Endothelial cell (in vitro differentiated cells): ENCODE measurements around the gene CCDC144A. TPM values are rescaled to one million over a fixed set of nuclear protein-coding genes. Genes with fewer than 3 reads are reported as not detected.
"Not testable (repeated sequence)": the region's sequence is repeated elsewhere in the genome, so short reads cannot be mapped to it uniquely, and the experiment has no call there.

ENCODE experiments used
- DNase-seq: peaks from one replicate; pipeline ENCODE4 v3.0.0; 2021; ENCODE audit warnings: low spot score
- H3K27ac Mint-ChIP-seq: one replicate; pipeline ENCODE4 v1.8.0; 2021; ENCODE audit warnings: mixed read lengths, inconsistent platforms; ENCODE audit not compliant: unreplicated experiment
- H3K27me3 Mint-ChIP-seq: one replicate; pipeline ENCODE4 v1.8.0; 2021; ENCODE audit warnings: mild to moderate bottlenecking, moderate library complexity, mixed read lengths, inconsistent platforms; ENCODE audit not compliant: unreplicated experiment
- H3K36me3 Mint-ChIP-seq: one replicate; pipeline ENCODE4 v1.8.0; 2021; ENCODE audit warnings: mild to moderate bottlenecking, low read depth, mixed read lengths, inconsistent platforms; ENCODE audit not compliant: unreplicated experiment
- H3K4me1 Mint-ChIP-seq: one replicate; pipeline ENCODE4 v1.8.0; 2021; ENCODE audit warnings: mild to moderate bottlenecking, mixed read lengths, inconsistent platforms; ENCODE audit not compliant: unreplicated experiment
- H3K4me3 Mint-ChIP-seq: one replicate; pipeline ENCODE4 v1.8.0; 2021; ENCODE audit warnings: mild to moderate bottlenecking, mixed read lengths, inconsistent platforms; ENCODE audit not compliant: unreplicated experiment
- H3K9me3 Mint-ChIP-seq: one replicate; pipeline ENCODE4 v1.8.0; 2021; ENCODE audit warnings: mixed read lengths, inconsistent platforms; ENCODE audit not compliant: unreplicated experiment
- total RNA-seq: library from RNA; stranded (reverse); fragmentation: NEBNext Ultra II Directional; extraction: Animal tissue kit (Norgen Biotek cat#: 25700); gene quantifications from one replicate; pipeline ENCODE4 v1.2.1, GENCODE V29; 2021; ENCODE audit not compliant: unreplicated experiment
- TF ChIP-seq, protein P1 (sequence below): fragments of 200-600 bp; sonication (generic); IDR thresholded peaks from one replicate; pipeline ENCODE4 v1.5.0; 2021; ENCODE audit warnings: antibody characterized with exemption; ENCODE audit not compliant: unreplicated experiment

Gene CCDC144A
- total RNA-seq, 1 donor from 2014 or later, result 0.90 TPM

DNA sequence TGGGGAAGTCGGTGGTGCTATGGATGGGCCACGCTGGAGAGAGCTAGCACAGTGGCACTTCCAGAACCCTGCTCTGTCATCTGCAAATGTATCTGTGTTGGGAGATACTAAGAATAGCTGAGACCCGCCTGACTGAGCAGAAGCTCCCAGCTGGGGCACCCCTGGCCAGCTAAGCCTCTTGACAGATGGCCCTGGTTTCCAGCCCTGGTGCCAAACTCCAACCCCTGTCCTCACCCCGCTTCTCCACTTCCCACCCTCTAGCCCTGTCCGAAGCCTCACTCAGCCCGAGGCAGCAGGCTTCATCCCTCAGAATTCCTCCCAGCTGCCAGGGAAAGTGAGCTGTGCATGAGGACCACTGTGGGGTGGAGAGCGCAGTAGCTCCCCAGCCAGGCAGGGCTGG is 124.4 kb downstream of the CCDC144A start:
- peaks cover 1% of the 10 kb centered on the region for H3K27me3 Mint-ChIP-seq
- TF ChIP-seq, protein P1, sequence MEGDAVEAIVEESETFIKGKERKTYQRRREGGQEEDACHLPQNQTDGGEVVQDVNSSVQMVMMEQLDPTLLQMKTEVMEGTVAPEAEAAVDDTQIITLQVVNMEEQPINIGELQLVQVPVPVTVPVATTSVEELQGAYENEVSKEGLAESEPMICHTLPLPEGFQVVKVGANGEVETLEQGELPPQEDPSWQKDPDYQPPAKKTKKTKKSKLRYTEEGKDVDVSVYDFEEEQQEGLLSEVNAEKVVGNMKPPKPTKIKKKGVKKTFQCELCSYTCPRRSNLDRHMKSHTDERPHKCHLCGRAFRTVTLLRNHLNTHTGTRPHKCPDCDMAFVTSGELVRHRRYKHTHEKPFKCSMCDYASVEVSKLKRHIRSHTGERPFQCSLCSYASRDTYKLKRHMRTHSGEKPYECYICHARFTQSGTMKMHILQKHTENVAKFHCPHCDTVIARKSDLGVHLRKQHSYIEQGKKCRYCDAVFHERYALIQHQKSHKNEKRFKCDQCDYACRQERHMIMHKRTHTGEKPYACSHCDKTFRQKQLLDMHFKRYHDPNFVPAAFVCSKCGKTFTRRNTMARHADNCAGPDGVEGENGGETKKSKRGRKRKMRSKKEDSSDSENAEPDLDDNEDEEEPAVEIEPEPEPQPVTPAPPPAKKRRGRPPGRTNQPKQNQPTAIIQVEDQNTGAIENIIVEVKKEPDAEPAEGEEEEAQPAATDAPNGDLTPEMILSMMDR, result no peak
- no peaks in the 10 kb centered on the region for H3K4me1 Mint-ChIP-seq
- H3K4me3 Mint-ChIP-seq, result no peak overlapping the region
- no peak for DNase-seq
- peaks cover 1% of the 10 kb centered on the region for H3K9me3 Mint-ChIP-seq
- H3K27ac Mint-ChIP-seq, result no peak overlapping the region
- H3K36me3 Mint-ChIP-seq, result peaks cover 1% of the 10 kb centered on the region

DNA sequence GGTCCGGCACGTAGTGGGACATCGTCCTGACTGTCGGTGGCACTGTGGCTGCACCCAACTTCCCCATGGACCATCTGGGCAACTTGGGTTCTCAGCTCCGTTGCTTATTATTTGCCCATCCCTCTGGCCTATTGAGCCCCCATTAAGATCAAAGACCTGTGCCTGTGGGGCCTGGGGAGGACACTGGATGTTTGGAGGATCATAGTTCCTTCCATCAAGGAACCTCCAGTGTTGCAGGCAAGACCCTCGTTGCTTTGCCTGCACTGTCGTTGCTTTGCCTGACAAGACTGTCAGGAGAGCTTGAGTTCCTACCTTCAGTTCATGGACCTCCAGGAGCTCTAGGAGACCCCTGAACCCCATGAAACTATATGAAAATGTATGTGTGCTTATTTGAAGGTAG is 127.2 kb downstream of the CCDC144A start:
- Mint-ChIP-seq H3K4me3 (no peak overlapping the region), H3K27me3 (peaks cover 6% of the 10 kb centered on the region), H3K36me3 (peaks cover 6% of the 10 kb centered on the region), H3K4me1 (no peaks in the 10 kb centered on the region), H3K9me3 (peaks cover 4% of the 10 kb centered on the region), H3K27ac (no peak overlapping the region)
- no peak for DNase-seq
- TF ChIP-seq, protein P1, result no peak

- H3K9me3 Mint-ChIP-seq, DNase-seq, H3K36me3 Mint-ChIP-seq, H3K27ac Mint-ChIP-seq, H3K4me1 Mint-ChIP-seq, H3K27me3 Mint-ChIP-seq, H3K4me3 Mint-ChIP-seq: not testable (repeated sequence)
Measured at GRCh38 chr17:16817940-16818339, 127.9 kb downstream of the CCDC144A start.

- Mint-ChIP-seq H3K27me3 (peaks cover 6% of the 10 kb centered on the region), H3K9me3 (peaks cover 4% of the 10 kb centered on the region), H3K36me3 (peaks cover 6% of the 10 kb centered on the region), H3K4me3 (no peak overlapping the region), H3K4me1 (no peaks in the 10 kb centered on the region), H3K27ac (no peak overlapping the region)
- TF ChIP-seq, protein P1, result no peak
- no peak for DNase-seq
Measured at GRCh38 chr17:16818340-16818739, 128.3 kb downstream of the CCDC144A start.

DNA sequence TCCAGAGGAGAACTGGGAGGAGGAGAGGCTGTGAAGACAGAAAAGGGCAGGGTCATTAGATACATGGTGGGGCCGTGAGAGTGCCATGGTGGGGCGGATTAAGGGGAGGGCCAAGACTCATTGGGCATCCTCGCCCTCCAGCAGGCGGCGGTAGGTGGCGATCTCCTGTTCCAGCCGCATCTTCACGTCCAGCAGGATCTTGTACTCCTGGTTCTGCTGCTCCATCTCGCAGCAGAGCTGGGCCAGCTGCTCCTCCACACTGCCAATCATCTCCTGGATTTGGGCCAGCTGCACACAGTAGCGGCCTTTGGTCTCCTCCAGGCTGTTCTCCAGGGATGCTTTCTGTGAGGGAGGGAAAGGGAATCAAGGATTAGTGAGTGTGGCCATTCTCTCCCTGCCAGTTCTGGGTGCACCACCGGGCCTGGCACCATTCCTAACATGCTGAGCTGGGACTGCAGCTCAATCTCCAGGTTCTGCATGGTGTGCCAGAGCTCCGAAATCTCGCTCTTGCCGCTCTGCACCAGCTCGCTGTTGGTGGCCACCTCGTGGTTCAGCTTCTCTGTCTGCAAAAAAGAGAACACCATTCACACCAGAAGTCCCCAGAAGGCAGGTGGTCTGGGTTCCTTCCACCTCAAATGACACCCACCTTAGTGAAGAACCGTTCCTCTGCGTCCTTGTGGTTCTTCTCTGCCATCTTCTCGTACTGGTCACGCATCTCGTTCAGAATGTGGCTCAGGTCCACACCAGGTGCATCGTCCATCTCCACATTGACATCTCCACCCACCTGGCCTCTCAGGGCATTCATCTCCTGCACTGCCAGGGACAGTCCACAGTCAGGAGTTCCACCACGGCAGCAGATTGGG is 129.0 kb downstream of the CCDC144A start:
- no peak for DNase-seq
- Mint-ChIP-seq H3K9me3 (peaks cover 4% of the 10 kb centered on the region), H3K27me3 (peaks cover 6% of the 10 kb centered on the region), H3K4me3 (no peak overlapping the region), H3K36me3 (peaks cover 6% of the 10 kb centered on the region), H3K4me1 (no peaks in the 10 kb centered on the region), H3K27ac (peak overlapping the region; percentile 78)
- TF ChIP-seq, protein P1, result no peak
